ENCODE measurements around the gene GLIS2.
A peak's percentile ranks its signal among the peaks of the same experiment; 100 is the strongest.

GLIS2 gene

GRCh38 chr16:4367393-4367856, 51.6 kb downstream of the GLIS2 start:
- Mint-ChIP-seq H3K36me3 (ENCODE audit: low read depth) (no peaks in the 10 kb centered on the region), H3K4me3 (no peak overlapping the region), H3K9me3 (no peaks in the 10 kb centered on the region), H3K27ac (no peak overlapping the region), H3K4me1 (peaks cover 36% of the 10 kb centered on the region), H3K27me3 (ENCODE audit: low read depth, poor library complexity) (no peaks in the 10 kb centered on the region)
- DNase-seq: no peak
- TF ChIP-seq CTCF (IDR thresholded peaks at IDR 0.05): no peak

- TF ChIP-seq CTCF (IDR thresholded peaks at IDR 0.05): no peak
- Mint-ChIP-seq H3K27me3 (ENCODE audit: low read depth, poor library complexity) (no peaks in the 10 kb centered on the region), H3K27ac (no peak overlapping the region), H3K36me3 (ENCODE audit: low read depth) (no peaks in the 10 kb centered on the region), H3K4me3 (no peak overlapping the region), H3K4me1 (peaks cover 47% of the 10 kb centered on the region), H3K9me3 (no peaks in the 10 kb centered on the region)
- no peak for DNase-seq
These were observed 53.3 kb downstream of the GLIS2 start for GRCh38 chr16:4369007-4369733.

- Mint-ChIP-seq H3K9me3 (no peaks in the 10 kb centered on the region), H3K36me3 (ENCODE audit: low read depth) (no peaks in the 10 kb centered on the region)
These were observed 54.3 kb downstream of the GLIS2 start for GRCh38 chr16:4370151-4370550.

GRCh38 chr16:4370570-4371356, 54.9 kb downstream of the GLIS2 start:
- no peaks in the 10 kb centered on the region for H3K9me3 Mint-ChIP-seq
- H3K36me3 Mint-ChIP-seq (ENCODE audit: low read depth): no peaks in the 10 kb centered on the region
- TF ChIP-seq CTCF (IDR thresholded peaks at IDR 0.05): no peak
- peak overlapping the region; percentile 58 for H3K4me3 Mint-ChIP-seq
- no peaks in the 10 kb centered on the region for H3K27me3 Mint-ChIP-seq (ENCODE audit: low read depth, poor library complexity)
- no peak for DNase-seq
- H3K4me1 Mint-ChIP-seq: peaks cover 59% of the 10 kb centered on the region
- H3K27ac Mint-ChIP-seq: peak overlapping the region; percentile 51

More at GRCh38 chr16:4370151-4370550, 54.3 kb downstream of the GLIS2 start:
- Mint-ChIP-seq H3K27me3 (ENCODE audit: low read depth, poor library complexity) (no peaks in the 10 kb centered on the region), H3K4me1 (peaks cover 52% of the 10 kb centered on the region), H3K27ac (no peak overlapping the region), H3K4me3 (no peak overlapping the region)
- no peak for TF ChIP-seq CTCF (IDR thresholded peaks at IDR 0.05)
- DNase-seq: no peak

GRCh38 chr16:4371357-4372000, 55.6 kb downstream of the GLIS2 start, which contains the start of gene VASN:
TSS of gene VASN (plus strand) at chr16:4371848. CDS start at chr16:4380878, 9,030 bp downstream.
- Mint-ChIP-seq H3K9me3 (no peaks in the 10 kb centered on the region), H3K27ac (peak within 1 kb of the TSS; percentile 51), H3K36me3 (ENCODE audit: low read depth) (no peaks in the 10 kb centered on the region), H3K4me1 (peaks cover 64% of the 10 kb centered on the region), H3K4me3 (peak within 1 kb of the TSS; percentile 90), H3K27me3 (ENCODE audit: low read depth, poor library complexity) (no peaks in the 10 kb centered on the region)
- DNase-seq: peak; percentile 91
- TF ChIP-seq CTCF (IDR thresholded peaks at IDR 0.05): no peak

Data from nephron progenitor cell (in vitro differentiated cells).